ENCODE data around the gene SH3RF3.

GRCh38 chr2:109427661-109428091 is 298.7 kb downstream of the SH3RF3 start:
- TF ChIP-seq POLR2AphosphoS5 (IDR thresholded peaks at IDR 0.05; ENCODE audit: low read depth, low read length) (no peak), ZBTB33 (IDR thresholded peaks at IDR 0.05; ENCODE audit: extremely low read depth, insufficient replicate concordance, low read length) (no peak), CTCF (IDR thresholded peaks at IDR 0.05 in 2 of 3, conservative IDR thresholded peaks at IDR 0.05 in 1 of 3; ENCODE audit: borderline replicate concordance in 1 of 3, insufficient read depth in 1 of 3, low read depth in 2 of 3, low read length in 2 of 3) (no peak), ZNF274 (IDR thresholded peaks at IDR 0.05; ENCODE audit: low read depth, low read length) (no peak), YY1 (IDR thresholded peaks at IDR 0.05; ENCODE audit: extremely low read depth, insufficient replicate concordance, low read depth, low read length) (no peak), RAD21 (IDR thresholded peaks at IDR 0.05; ENCODE audit: low read depth) (no peak)

Data from HCT116 (cell line).